Measurements from ENCODE around the gene ADGRL3.

DNA sequence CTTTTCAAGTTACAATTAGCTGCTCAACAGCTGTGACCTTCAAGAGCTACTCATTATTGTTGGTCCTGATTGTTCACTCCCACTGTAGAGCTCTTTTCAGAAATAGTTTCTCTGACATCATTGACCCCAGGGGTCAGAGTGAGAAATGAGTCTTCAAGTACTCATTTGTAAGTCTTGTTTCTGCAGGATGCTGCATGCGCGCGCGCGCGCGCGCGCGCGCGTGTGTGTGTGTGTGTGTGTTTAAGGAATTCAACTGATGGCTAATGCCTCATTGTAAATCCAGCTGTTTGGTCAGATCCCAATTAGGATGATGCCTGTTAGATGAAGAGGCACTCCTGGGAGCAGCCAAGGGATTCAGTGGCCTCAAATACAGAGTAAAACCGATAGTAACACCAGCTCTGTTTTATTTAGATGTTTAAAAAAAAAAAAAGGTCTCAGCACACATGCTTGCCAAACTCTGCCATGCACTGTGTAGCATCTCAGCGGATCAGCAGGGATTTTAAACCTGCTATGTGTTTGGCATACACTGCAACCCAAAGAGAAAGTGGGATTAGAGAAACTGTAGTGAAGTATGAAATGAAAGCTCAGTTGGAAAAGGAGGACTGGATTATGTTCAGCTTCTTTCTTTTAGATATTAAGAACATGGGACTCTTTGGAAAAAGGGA lies 332.3 kb downstream of the ADGRL3 start:
- TF ChIP-seq, protein P1, sequence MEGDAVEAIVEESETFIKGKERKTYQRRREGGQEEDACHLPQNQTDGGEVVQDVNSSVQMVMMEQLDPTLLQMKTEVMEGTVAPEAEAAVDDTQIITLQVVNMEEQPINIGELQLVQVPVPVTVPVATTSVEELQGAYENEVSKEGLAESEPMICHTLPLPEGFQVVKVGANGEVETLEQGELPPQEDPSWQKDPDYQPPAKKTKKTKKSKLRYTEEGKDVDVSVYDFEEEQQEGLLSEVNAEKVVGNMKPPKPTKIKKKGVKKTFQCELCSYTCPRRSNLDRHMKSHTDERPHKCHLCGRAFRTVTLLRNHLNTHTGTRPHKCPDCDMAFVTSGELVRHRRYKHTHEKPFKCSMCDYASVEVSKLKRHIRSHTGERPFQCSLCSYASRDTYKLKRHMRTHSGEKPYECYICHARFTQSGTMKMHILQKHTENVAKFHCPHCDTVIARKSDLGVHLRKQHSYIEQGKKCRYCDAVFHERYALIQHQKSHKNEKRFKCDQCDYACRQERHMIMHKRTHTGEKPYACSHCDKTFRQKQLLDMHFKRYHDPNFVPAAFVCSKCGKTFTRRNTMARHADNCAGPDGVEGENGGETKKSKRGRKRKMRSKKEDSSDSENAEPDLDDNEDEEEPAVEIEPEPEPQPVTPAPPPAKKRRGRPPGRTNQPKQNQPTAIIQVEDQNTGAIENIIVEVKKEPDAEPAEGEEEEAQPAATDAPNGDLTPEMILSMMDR (IDR thresholded peaks at IDR 0.05) = no peak
- TF ChIP-seq POLR2AphosphoS5 (IDR thresholded peaks at IDR 0.05) = no peak

Measured in esophagus muscularis mucosa (tissue), 3 donors.